ENCODE measurements around the gene FILIP1L.
A peak's percentile ranks its signal among the peaks of the same experiment; 100 is the strongest.

FILIP1L gene

GRCh38 chr3:99833617-99834205 is 280.6 kb downstream of the FILIP1L start:
- no peak overlapping the region for H3K27ac ChIP-seq
- TF ChIP-seq, protein P1, sequence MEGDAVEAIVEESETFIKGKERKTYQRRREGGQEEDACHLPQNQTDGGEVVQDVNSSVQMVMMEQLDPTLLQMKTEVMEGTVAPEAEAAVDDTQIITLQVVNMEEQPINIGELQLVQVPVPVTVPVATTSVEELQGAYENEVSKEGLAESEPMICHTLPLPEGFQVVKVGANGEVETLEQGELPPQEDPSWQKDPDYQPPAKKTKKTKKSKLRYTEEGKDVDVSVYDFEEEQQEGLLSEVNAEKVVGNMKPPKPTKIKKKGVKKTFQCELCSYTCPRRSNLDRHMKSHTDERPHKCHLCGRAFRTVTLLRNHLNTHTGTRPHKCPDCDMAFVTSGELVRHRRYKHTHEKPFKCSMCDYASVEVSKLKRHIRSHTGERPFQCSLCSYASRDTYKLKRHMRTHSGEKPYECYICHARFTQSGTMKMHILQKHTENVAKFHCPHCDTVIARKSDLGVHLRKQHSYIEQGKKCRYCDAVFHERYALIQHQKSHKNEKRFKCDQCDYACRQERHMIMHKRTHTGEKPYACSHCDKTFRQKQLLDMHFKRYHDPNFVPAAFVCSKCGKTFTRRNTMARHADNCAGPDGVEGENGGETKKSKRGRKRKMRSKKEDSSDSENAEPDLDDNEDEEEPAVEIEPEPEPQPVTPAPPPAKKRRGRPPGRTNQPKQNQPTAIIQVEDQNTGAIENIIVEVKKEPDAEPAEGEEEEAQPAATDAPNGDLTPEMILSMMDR (conservative IDR thresholded peaks at IDR 0.05) = no peak

DNA sequence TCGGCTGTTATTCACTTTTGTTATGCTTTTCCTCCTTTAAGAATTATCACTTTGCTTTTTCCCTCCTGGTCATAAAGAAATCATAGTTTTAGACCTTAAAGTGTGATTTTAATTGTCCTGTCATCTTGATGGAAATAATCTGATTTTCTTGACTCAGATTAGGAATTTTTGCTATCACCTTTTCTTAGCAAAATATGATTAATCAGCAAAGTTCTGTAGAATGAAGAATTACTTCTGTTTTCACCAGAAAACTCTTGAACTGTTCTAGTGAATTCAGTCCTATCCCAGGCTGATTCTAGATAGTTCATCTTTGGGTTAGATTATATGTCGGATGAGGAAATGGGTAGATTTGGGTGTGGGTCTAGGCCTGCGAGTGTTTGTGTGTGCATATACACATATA is 284.5 kb downstream of the FILIP1L start:
- no peak overlapping the region for H3K27ac ChIP-seq
- TF ChIP-seq, protein P1 (conservative IDR thresholded peaks at IDR 0.05) = no peak

- TF ChIP-seq, protein P1 (conservative IDR thresholded peaks at IDR 0.05) = no peak
- peak overlapping the region; percentile 51 for H3K27ac ChIP-seq
Observed at GRCh38 chr3:99825004-99825640, 289.2 kb downstream of the FILIP1L start.

- TF ChIP-seq, protein P1 (conservative IDR thresholded peaks at IDR 0.05) = no peak
- peak overlapping the region; percentile 51 for H3K27ac ChIP-seq
Observed at GRCh38 chr3:99823723-99824711, 290.3 kb downstream of the FILIP1L start.

DNA sequence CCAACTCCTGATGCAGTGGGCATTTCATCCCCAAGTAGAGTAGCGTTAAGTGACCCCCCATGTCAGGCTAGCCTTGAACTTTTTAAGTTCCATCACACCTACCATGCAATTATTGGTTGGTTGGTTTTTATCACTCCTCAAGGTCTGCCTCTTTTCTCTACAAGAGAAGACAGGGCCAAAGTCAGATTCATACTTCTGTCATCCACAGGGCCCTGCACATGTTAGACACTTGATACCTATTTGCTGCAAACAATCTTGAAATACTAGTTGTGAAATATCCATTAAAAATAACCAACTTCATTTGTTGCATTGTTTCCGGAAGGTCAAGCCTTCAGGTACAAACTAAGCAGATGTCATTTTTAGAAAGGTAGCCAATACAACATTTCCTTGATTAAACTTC is 295.5 kb downstream of the FILIP1L start:
- TF ChIP-seq, protein P1 (conservative IDR thresholded peaks at IDR 0.05) = no peak
- peak overlapping the region; percentile 92; the same call in 1 of the 2 replicates for H3K27ac ChIP-seq

DNA sequence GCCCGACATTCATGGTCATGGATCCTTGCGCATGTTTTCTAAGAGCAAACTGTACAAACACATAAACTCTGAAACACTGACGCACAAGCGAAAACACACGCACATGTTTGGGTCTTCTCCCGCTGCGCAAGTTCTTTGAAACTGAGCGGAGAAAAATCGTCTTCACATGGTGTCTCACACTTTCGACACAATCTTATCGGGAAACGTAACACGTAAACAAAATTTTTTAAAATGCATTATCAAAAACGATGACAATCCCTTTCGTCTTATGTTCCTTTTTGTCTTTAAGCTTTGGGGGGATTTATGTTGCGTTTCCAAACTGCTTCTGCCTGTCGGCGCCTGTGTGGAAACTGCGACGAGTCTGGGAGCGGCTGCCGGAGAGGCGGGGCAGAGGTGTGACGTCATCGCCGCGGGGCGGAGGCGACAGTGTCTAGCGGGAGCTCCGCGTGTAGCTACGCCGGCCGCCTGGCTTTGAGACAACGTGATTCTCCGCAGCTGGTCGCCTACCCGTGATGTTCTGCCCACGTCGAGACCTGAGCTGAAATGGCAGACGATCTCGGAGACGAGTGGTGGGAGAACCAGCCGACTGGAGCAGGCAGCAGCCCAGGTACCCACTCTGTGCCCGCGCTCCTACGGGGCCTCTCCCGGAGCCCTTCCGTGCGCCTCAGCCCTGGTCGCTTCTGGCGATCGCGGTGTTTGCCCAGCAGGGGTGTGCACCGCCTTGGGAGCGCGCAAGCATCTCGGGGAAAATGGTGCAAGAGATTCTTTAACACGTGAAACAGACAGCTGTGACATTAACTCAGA is 296.7 kb downstream of the FILIP1L start, which contains the start of gene CMSS1:
CMSS1 (plus strand) TSS at position 426 of the 804 bp plus-strand sequence.
- TF ChIP-seq, protein P1 (conservative IDR thresholded peaks at IDR 0.05) = peak; percentile 24; the same call in 1 of the 2 replicates
- H3K27ac ChIP-seq = peak within 1 kb of the TSS; percentile 92

Measured in VCaP (cell line).